HCT116 (cell line): ENCODE measurements around the gene FGF18. TPM values are rescaled to one million over a fixed set of nuclear protein-coding genes. Genes with fewer than 3 reads are reported as not detected.

ENCODE experiments used
- ATAC-seq: fragments of 200-7000 bp; cut with Tn5 transposase; 2 replicates; pipeline ENCODE4 v1.9.1; 2020; ENCODE audit warnings: mild to moderate bottlenecking, moderate library complexity
- BruUV-seq: library from RNA; stranded (reverse); fragments of 400-500 nt; replicated peaks from 2 replicates; lab custom pipeline; 2021; lab: Mats Ljungman, UMichigan
- CTCF ChIA-PET: fragments of 300-600 bp; sonication (Branson Sonifier 250); formaldehyde crosslinking; loops from one replicate; lab custom pipeline; 2021; ENCODE audit warnings: antibody characterized with exemption; lab: Charles Lee
- POLR2A ChIA-PET: fragments of 300-600, 350-600 bp; sonication (Branson Sonifier 250); formaldehyde crosslinking; loops from one replicate; lab custom pipeline; 2021; ENCODE audit warnings: antibody characterized with exemption; lab: Charles Lee
- RAD21 ChIA-PET, 2 experiments: fragments of 300-600 bp; sonication (Branson Sonifier 250); formaldehyde crosslinking; loops; one replicate each; lab custom pipeline; 2023; ENCODE audit warnings: low total read pairs in 2 of 2; ENCODE audit not compliant: uncharacterized antibody in 2 of 2, unreplicated experiment in 2 of 2, low non-redundant PET in 1 of 2; lab: Charles Lee
- DNase-seq: peaks from one replicate; pipeline ENCODE4 v3.0.0-alpha.2; 2010; ENCODE audit warnings: low read depth, low spot score
- H2AFZ ChIP-seq: fragments of 200-600 bp; shearing (Covaris generic), sonication (generic); 2 replicates; pipeline ENCODE4 v1.6.1; 2017; ENCODE audit warnings: low read depth, mixed run types, mixed read lengths, antibody characterized with exemption, low read length; ENCODE audit not compliant: poor library complexity, severe bottlenecking
- H3K27ac ChIP-seq: 2 replicates; pipeline ENCODE4 v1.5.1; 2012; ENCODE audit warnings: low read depth, low read length
- H3K27me3 ChIP-seq: fragments of 200-600 bp; sonication (generic); 2 replicates; pipeline ENCODE4 v1.6.1; 2016; ENCODE audit warnings: mixed run types, low read length, mixed read lengths; ENCODE audit not compliant: insufficient read depth
- H3K36me3 ChIP-seq, 2 experiments: fragments of 200-500 bp in 1 of 2; fragments of 200-600 bp in 1 of 2; sonication (Bioruptor generic) in 1 of 2; sonication (generic) in 1 of 2; 2 replicates each; pipeline versions ENCODE4 v1.5.1 to v1.6.1; 2014 to 2016; ENCODE audit warnings: low read length in 2 of 2, inconsistent platforms in 1 of 2, mixed read lengths in 1 of 2, mixed run types in 1 of 2; ENCODE audit not compliant: insufficient read depth in 2 of 2, control insufficient read depth in 1 of 2
- H3K4me1 ChIP-seq, 2 experiments: fragments of 200-600 bp in 1 of 2; sonication (generic) in 1 of 2; 2 replicates each; pipeline versions ENCODE4 v1.5.1 to v1.6.1; 2012 to 2017; ENCODE audit warnings: low read length in 2 of 2, inconsistent platforms in 1 of 2, mild to moderate bottlenecking in 1 of 2, mixed read lengths in 1 of 2, mixed run types in 1 of 2, moderate library complexity in 1 of 2; ENCODE audit not compliant: insufficient read depth in 2 of 2, control insufficient read depth in 1 of 2
- H3K4me2 ChIP-seq: fragments of 200-600 bp; sonication (generic); 2 replicates; pipeline ENCODE4 v1.6.1; 2017; ENCODE audit warnings: mixed run types, low read length, mixed read lengths
- H3K4me3 ChIP-seq, 2 experiments: fragments of 200-600 bp in 1 of 2; sonication (generic) in 1 of 2; replicated peaks in 1 of 2; 2 replicates each; pipeline ENCODE4 v1.5.1; 2011 to 2016; ENCODE audit warnings: low read length in 2 of 2, control low read depth in 1 of 2, low read depth in 1 of 2, mild to moderate bottlenecking in 1 of 2, mixed read lengths in 1 of 2, mixed run types in 1 of 2
- H3K79me2 ChIP-seq: fragments of 200-600 bp; sonication (generic); 2 replicates; pipeline ENCODE4 v1.6.1; 2017; ENCODE audit warnings: mild to moderate bottlenecking, mixed run types, low read length, moderate library complexity, mixed read lengths; ENCODE audit not compliant: insufficient read depth
- H3K9ac ChIP-seq: fragments of 200-600 bp; sonication (generic); 2 replicates; pipeline ENCODE4 v1.6.1; 2016; ENCODE audit warnings: low read length, mixed read lengths
- H3K9me2 ChIP-seq: fragments of 200-600 bp; sonication (generic), shearing (Covaris generic); 2 replicates; pipeline ENCODE4 v1.6.1; 2017; ENCODE audit warnings: mixed run types, mild to moderate bottlenecking, moderate library complexity; ENCODE audit not compliant: insufficient read depth
- H3K9me3 ChIP-seq, 2 experiments: fragments of 200-500 bp in 1 of 2; fragments of 200-600 bp in 1 of 2; sonication (Bioruptor generic) in 1 of 2; sonication (generic) in 1 of 2; 2 replicates each; pipeline ENCODE4 v1.6.1; 2014 to 2017; ENCODE audit warnings: low read length in 2 of 2, mixed read lengths in 2 of 2, inconsistent platforms in 1 of 2, low read depth in 1 of 2, mild to moderate bottlenecking in 1 of 2, mixed run types in 1 of 2, moderate library complexity in 1 of 2; ENCODE audit not compliant: control insufficient read depth in 1 of 2, insufficient read depth in 1 of 2
- H4K20me1 ChIP-seq: fragments of 200-600 bp; sonication (generic), shearing (Covaris generic); 2 replicates; pipeline ENCODE4 v1.6.1; 2017; ENCODE audit warnings: mixed run types, mild to moderate bottlenecking, moderate library complexity; ENCODE audit not compliant: insufficient read depth
- CBX3 ChIP-seq: IDR thresholded peaks from 2 replicates; pipeline ENCODE4 v1.6.1; 2012; ENCODE audit warnings: low read depth
- SIN3A ChIP-seq: IDR thresholded peaks from 2 replicates; pipeline ENCODE4 v1.6.1; 2012; ENCODE audit warnings: low read depth
- SP1 ChIP-seq: IDR thresholded peaks from 2 replicates; pipeline ENCODE4 v1.6.1; 2012; ENCODE audit warnings: low read depth
- YY1 ChIP-seq: IDR thresholded peaks from 2 replicates; pipeline ENCODE4 v1.6.1; 2011; ENCODE audit warnings: low read length, low read depth, moderate library complexity, mild to moderate bottlenecking; ENCODE audit not compliant: insufficient replicate concordance; ENCODE audit errors: extremely low read depth
- ZNF274 ChIP-seq: fragments of 200-500 bp; sonication (Bioruptor generic); IDR thresholded peaks from 2 replicates; pipeline ENCODE4 v1.6.1; 2014; ENCODE audit warnings: mild to moderate bottlenecking, low read depth, low read length, inconsistent platforms
- intact Hi-C: fragments of 100-400 bp; cut with micrococcal nuclease; formaldehyde crosslinking; loops from 2 replicates; pipeline ENCODE4 v1.10.0; 2022
- total RNA-seq: library from RNA; stranded (reverse); gene quantifications from one replicate; pipeline ENCODE4 v1.2.1, GENCODE V29; 2021; ENCODE audit not compliant: unreplicated experiment
- TF ChIP-seq, protein P1 (sequence below): IDR thresholded peaks from 2 replicates; pipeline ENCODE4 v1.6.1; 2012
- TF ChIP-seq, protein P2 (sequence below): IDR thresholded peaks from 2 replicates; pipeline ENCODE4 v1.6.1; 2011; ENCODE audit warnings: mild to moderate bottlenecking, low read length, moderate library complexity; ENCODE audit not compliant: insufficient replicate concordance; ENCODE audit errors: extremely low read depth

FGF18 gene
- total RNA-seq, 1 experiment from 2014 or later, result 0.96 TPM

- H3K79me2 ChIP-seq, result no peaks in the 10 kb centered on the region
- H4K20me1 ChIP-seq, result no peaks in the 10 kb centered on the region
- CTCF ChIA-PET, result no interaction called here
- H3K27ac ChIP-seq, result no peak overlapping the region
- BruUV-seq, result no TSS peak
- ATAC-seq (no peak), DNase-seq (no peak)
- RAD21 ChIA-PET, result no interaction called here
- H3K27me3 ChIP-seq, result no peaks in the 10 kb centered on the region
- no peaks in the 10 kb centered on the region for H3K9me3 ChIP-seq
- TF ChIP-seq SIN3A (no peak), YY1 (no peak), SP1 (no peak), ZNF274 (no peak)
- TF ChIP-seq, protein P1, sequence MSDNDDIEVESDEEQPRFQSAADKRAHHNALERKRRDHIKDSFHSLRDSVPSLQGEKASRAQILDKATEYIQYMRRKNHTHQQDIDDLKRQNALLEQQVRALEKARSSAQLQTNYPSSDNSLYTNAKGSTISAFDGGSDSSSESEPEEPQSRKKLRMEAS, result no peak
- TF ChIP-seq, all 23 proteins: peak for 0
- intact Hi-C loops, result no loop called here
- no peak overlapping the region for H3K9ac ChIP-seq
- no peak overlapping the region for H2AFZ ChIP-seq
- H3K4me1 ChIP-seq, result peaks cover 9 to 13% of the 10 kb centered on the region in 2 experiments
- H3K9me2 ChIP-seq, result no peaks in the 10 kb centered on the region
- POLR2A ChIA-PET, result no interaction called here
- no peak overlapping the region for H3K4me2 ChIP-seq
- H3K4me3 ChIP-seq, result no peak overlapping the region
- no peaks in the 10 kb centered on the region for H3K36me3 ChIP-seq
These were observed 6.8 kb downstream of the FGF18 start for GRCh38 chr5:171426266-171426665.

- CTCF ChIA-PET, result no interaction called here
These were observed 7.2 kb downstream of the FGF18 start for GRCh38 chr5:171426680-171427079.

More at GRCh38 chr5:171426680-171427079, 7.2 kb downstream of the FGF18 start:
- Histone ChIP-seq H3K4me2 (no peak overlapping the region), H3K9me2 (no peaks in the 10 kb centered on the region), H3K79me2 (no peaks in the 10 kb centered on the region), H2AFZ (no peak overlapping the region), H3K4me3 (no peak overlapping the region), H3K27ac (no peak overlapping the region), H3K9ac (no peak overlapping the region), H4K20me1 (no peaks in the 10 kb centered on the region), H3K36me3 (no peaks in the 10 kb centered on the region), H3K9me3 (no peaks in the 10 kb centered on the region), H3K27me3 (no peaks in the 10 kb centered on the region), H3K4me1 (peaks cover 9 to 13% of the 10 kb centered on the region in 2 experiments)
- POLR2A ChIA-PET, result no interaction called here
- no peak for DNase-seq
- TF ChIP-seq, protein P2, sequence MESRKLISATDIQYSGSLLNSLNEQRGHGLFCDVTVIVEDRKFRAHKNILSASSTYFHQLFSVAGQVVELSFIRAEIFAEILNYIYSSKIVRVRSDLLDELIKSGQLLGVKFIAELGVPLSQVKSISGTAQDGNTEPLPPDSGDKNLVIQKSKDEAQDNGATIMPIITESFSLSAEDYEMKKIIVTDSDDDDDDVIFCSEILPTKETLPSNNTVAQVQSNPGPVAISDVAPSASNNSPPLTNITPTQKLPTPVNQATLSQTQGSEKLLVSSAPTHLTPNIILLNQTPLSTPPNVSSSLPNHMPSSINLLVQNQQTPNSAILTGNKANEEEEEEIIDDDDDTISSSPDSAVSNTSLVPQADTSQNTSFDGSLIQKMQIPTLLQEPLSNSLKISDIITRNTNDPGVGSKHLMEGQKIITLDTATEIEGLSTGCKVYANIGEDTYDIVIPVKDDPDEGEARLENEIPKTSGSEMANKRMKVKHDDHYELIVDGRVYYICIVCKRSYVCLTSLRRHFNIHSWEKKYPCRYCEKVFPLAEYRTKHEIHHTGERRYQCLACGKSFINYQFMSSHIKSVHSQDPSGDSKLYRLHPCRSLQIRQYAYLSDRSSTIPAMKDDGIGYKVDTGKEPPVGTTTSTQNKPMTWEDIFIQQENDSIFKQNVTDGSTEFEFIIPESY, result no peak
- TF ChIP-seq CBX3, result no peak
- no peak for ATAC-seq
- RAD21 ChIA-PET, result no interaction called here
- BruUV-seq, result no TSS peak
- intact Hi-C loops, result no loop called here
